Astrocyte (in vitro differentiated cells and primary cell): Measurements from ENCODE around the gene TCAF1. TPM values are rescaled to one million over a fixed set of nuclear protein-coding genes. Genes with fewer than 3 reads are reported as not detected.

Source experiments
- DNase-seq: peaks from one replicate; pipeline ENCODE4 v3.0.0-alpha.2; 2010; ENCODE audit warnings: low read depth
- FAIRE-seq: peaks from 2 replicates; lab custom pipeline; 2011; peaks lifted over from hg19 to GRCh38; lab: Jason Lieb, UNC
- H2AFZ ChIP-seq: 2 replicates; pipeline ENCODE4 v1.6.0; 2012; ENCODE audit warnings: low read depth, low read length, inconsistent platforms
- H3K27ac ChIP-seq: 2 replicates; pipeline ENCODE4 v1.5.1; 2011; ENCODE audit warnings: low read depth, low read length, inconsistent platforms
- H3K27me3 ChIP-seq: 2 replicates; pipeline ENCODE4 v1.6.0; 2011; ENCODE audit warnings: low read length, inconsistent platforms; ENCODE audit not compliant: insufficient read depth
- H3K36me3 ChIP-seq: 2 replicates; pipeline ENCODE4 v1.5.1; 2011; ENCODE audit warnings: low read length, inconsistent platforms; ENCODE audit not compliant: insufficient read depth
- H3K4me1 ChIP-seq: 2 replicates; pipeline ENCODE4 v1.5.1; 2011; ENCODE audit warnings: low read length, inconsistent platforms; ENCODE audit not compliant: insufficient read depth
- H3K4me2 ChIP-seq: 2 replicates; pipeline ENCODE4 v1.6.0; 2012; ENCODE audit warnings: low read length, inconsistent platforms
- H3K4me3 ChIP-seq: 2 replicates; pipeline ENCODE4 v1.5.1; 2011; ENCODE audit warnings: low read depth, mild to moderate bottlenecking, low read length, inconsistent platforms; ENCODE audit not compliant: insufficient read depth
- H3K79me2 ChIP-seq: 2 replicates; pipeline ENCODE4 v1.6.0; 2012; ENCODE audit warnings: mild to moderate bottlenecking, low read length, inconsistent platforms; ENCODE audit not compliant: insufficient read depth
- H3K9ac ChIP-seq: 2 replicates; pipeline ENCODE4 v1.6.0; 2012; ENCODE audit warnings: mild to moderate bottlenecking, low read length, inconsistent platforms
- H3K9me3 ChIP-seq: 2 replicates; pipeline ENCODE4 v1.5.1; 2012; ENCODE audit warnings: low read depth, mild to moderate bottlenecking, low read length, inconsistent platforms; ENCODE audit not compliant: insufficient read depth
- H4K20me1 ChIP-seq: 2 replicates; pipeline ENCODE4 v1.6.0; 2012; ENCODE audit warnings: low read length, inconsistent platforms; ENCODE audit not compliant: insufficient read depth
- H3K27ac Mint-ChIP-seq: one replicate; pipeline ENCODE4 v1.8.0; 2021; ENCODE audit warnings: mild to moderate bottlenecking, mixed read lengths; ENCODE audit not compliant: unreplicated experiment
- H3K27me3 Mint-ChIP-seq: one replicate; pipeline ENCODE4 v1.8.0; 2021; ENCODE audit warnings: low read depth, mixed read lengths; ENCODE audit not compliant: unreplicated experiment
- H3K36me3 Mint-ChIP-seq: one replicate; pipeline ENCODE4 v1.8.0; 2021; ENCODE audit warnings: low read depth, mixed read lengths; ENCODE audit not compliant: unreplicated experiment
- H3K4me1 Mint-ChIP-seq: one replicate; pipeline ENCODE4 v1.8.0; 2021; ENCODE audit warnings: low read depth, mixed read lengths; ENCODE audit not compliant: unreplicated experiment
- H3K4me3 Mint-ChIP-seq: one replicate; pipeline ENCODE4 v1.8.0; 2021; ENCODE audit warnings: mild to moderate bottlenecking, moderate library complexity, mixed read lengths; ENCODE audit not compliant: unreplicated experiment
- H3K9me3 Mint-ChIP-seq: one replicate; pipeline ENCODE4 v1.8.0; 2021; ENCODE audit warnings: mild to moderate bottlenecking, mixed read lengths; ENCODE audit not compliant: unreplicated experiment
- CTCF ChIP-seq: IDR thresholded peaks from 2 replicates; pipeline ENCODE4 v1.5.1; 2011; ENCODE audit warnings: low read depth, mild to moderate bottlenecking, inconsistent platforms, low read length, moderate library complexity; ENCODE audit not compliant: insufficient read depth
- EZH2 ChIP-seq: IDR thresholded peaks from 2 replicates; pipeline ENCODE4 v1.6.1; 2012; ENCODE audit warnings: mild to moderate bottlenecking, low read length, inconsistent platforms; ENCODE audit not compliant: insufficient read depth
- total RNA-seq: library from RNA; stranded (reverse); gene quantifications from 2 replicates; pipeline ENCODE4 v1.2.1, GENCODE V29; 2021

Gene TCAF1
- total RNA-seq, 1 donor from 2014 or later, result 90.8 TPM

DNA sequence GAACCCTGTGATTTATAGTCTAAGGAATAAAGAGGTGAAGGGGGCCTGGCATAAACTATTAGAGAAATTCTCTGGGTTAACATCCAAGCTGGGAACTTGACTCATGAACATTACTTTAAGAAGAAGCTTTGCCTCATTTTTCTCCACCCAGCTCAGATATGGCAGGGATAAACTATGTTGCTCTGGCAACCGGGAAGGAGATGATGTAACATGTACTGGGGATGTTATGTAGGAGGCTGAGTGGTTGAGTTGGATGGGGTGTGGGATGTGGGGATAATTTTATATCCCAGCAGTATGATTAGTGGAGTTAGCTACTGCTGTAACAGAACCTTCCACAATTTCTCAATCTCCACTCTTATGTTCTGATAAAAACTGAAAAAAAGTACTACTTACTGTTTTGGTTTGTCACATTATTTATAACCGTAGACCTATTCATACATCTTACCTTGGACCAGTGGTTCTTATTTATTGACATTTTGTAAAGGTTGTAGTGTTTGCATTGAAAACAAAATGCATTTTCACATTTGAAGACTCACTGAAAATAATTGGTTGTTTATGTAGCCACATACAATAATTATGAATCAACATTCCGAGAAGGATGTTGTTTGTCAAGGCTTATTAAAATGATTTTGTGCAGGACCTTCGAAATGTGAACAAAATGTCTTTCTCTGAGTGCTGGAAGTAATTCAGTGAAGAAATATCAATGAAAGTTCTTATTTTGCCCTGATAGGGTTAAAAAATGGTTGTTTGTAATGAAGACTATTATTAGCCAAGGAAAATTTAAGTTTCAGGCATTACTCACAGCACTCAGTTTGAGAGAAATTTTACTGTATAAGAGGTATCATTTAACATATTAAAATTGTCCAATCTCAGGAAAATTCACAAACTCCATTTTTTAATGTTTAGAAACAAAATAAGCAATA, 34.4 kb upstream of the TCAF1 start:
- H3K4me3 ChIP-seq, result no peak overlapping the region
- H4K20me1 ChIP-seq, result no peaks in the 10 kb centered on the region
- H3K79me2 ChIP-seq, result no peaks in the 10 kb centered on the region
- Mint-ChIP-seq H3K27me3 (no peaks in the 10 kb centered on the region), H3K4me3 (no peak overlapping the region), H3K4me1 (peaks cover 16% of the 10 kb centered on the region), H3K36me3 (peaks cover 1% of the 10 kb centered on the region), H3K27ac (peak overlapping the region; percentile 72), H3K9me3 (no peaks in the 10 kb centered on the region)
- no peaks in the 10 kb centered on the region for H3K4me1 ChIP-seq
- no peaks in the 10 kb centered on the region for H3K36me3 ChIP-seq
- H3K27ac ChIP-seq, result no peak overlapping the region
- no peak overlapping the region for H2AFZ ChIP-seq
- H3K9ac ChIP-seq, result no peak overlapping the region
- H3K9me3 ChIP-seq, result peaks cover 5% of the 10 kb centered on the region
- no peaks in the 10 kb centered on the region for H3K27me3 ChIP-seq
- TF ChIP-seq EZH2 (no peak), CTCF (no peak)
- peak; percentile 38 for DNase-seq
- no peak overlapping the region for H3K4me2 ChIP-seq
- no peak for FAIRE-seq

GRCh38 chr7:143934526-143935325, 32.8 kb upstream of the TCAF1 start, which contains the start of gene OR2F2:
Gene OR2F2, plus strand, starts transcription at chr7:143935233. Its CDS starts 0 bp downstream, at chr7:143935233.
- no peak for FAIRE-seq
- TF ChIP-seq EZH2 (no peak), CTCF (no peak)
- Mint-ChIP-seq H3K9me3 (no peaks in the 10 kb centered on the region), H3K36me3 (peaks cover 1% of the 10 kb centered on the region), H3K4me3 (no peak within 1 kb of the TSS), H3K27me3 (no peaks in the 10 kb centered on the region), H3K27ac (peak within 1 kb of the TSS; percentile 72), H3K4me1 (peaks cover 17% of the 10 kb centered on the region)
- Histone ChIP-seq H3K27me3 (no peaks in the 10 kb centered on the region), H3K4me3 (no peak within 1 kb of the TSS), H4K20me1 (no peaks in the 10 kb centered on the region), H3K9me3 (peaks cover 5% of the 10 kb centered on the region), H2AFZ (no peak within 1 kb of the TSS), H3K27ac (peak within 1 kb of the TSS; percentile 37), H3K4me1 (no peaks in the 10 kb centered on the region), H3K79me2 (no peaks in the 10 kb centered on the region), H3K36me3 (no peaks in the 10 kb centered on the region), H3K4me2 (peak within 1 kb of the TSS; percentile 16), H3K9ac (no peak within 1 kb of the TSS)
- DNase-seq, result peak; percentile 59
